Fibroblast of mammary gland (primary cell): ENCODE data around the gene SCAP.
A peak's percentile ranks its signal among the peaks of the same experiment; 100 is the strongest.

Experiments
- DNase-seq: peaks from one replicate; pipeline ENCODE4 v3.0.0-alpha.2; 2010; ENCODE audit warnings: low read depth
- H3K4me3 ChIP-seq: 2 replicates; pipeline ENCODE4 v1.5.1; 2011; ENCODE audit warnings: low read depth, mild to moderate bottlenecking, low read length, moderate library complexity; ENCODE audit not compliant: control insufficient read depth
- CTCF ChIP-seq: conservative IDR thresholded peaks from 2 replicates; pipeline ENCODE4 v1.5.1; 2011; ENCODE audit warnings: low read depth, low read length, inconsistent platforms; ENCODE audit not compliant: control insufficient read depth, insufficient read depth

Gene SCAP

GRCh38 chr3:47366833-47367232 is 108.9 kb downstream of the SCAP start:
- no peak for TF ChIP-seq CTCF
- H3K4me3 ChIP-seq = no peak overlapping the region
- DNase-seq = no peak

- DNase-seq = peak; percentile 85
- no peak overlapping the region for H3K4me3 ChIP-seq
Measured at GRCh38 chr3:47365213-47366153, 110.3 kb downstream of the SCAP start.

More at GRCh38 chr3:47365213-47366153, 110.3 kb downstream of the SCAP start:
- no peak for TF ChIP-seq CTCF
